Vagina (tissue), 2 donors: Measurements from ENCODE around the gene CR1.

Experiments used
- POLR2A ChIP-seq, 2 donors: fragments of 450-650 bp; IDR thresholded peaks; one replicate each; pipeline ENCODE4 v1.6.1; 2017; ENCODE audit warnings: antibody characterized with exemption in 2 of 2, mild to moderate bottlenecking in 2 of 2, moderate library complexity in 2 of 2
- TF ChIP-seq, protein P1 (sequence below), 3 experiments: fragments of 450-650 bp in 2 of 3; fragments of 200-600 bp in 1 of 3; sonication (generic) in 1 of 3; IDR thresholded peaks; one replicate each; pipeline ENCODE4 v1.5.1; 2017 to 2019; ENCODE audit warnings: antibody characterized with exemption in 3 of 3, mild to moderate bottlenecking in 2 of 3, moderate library complexity in 2 of 3

DNA sequence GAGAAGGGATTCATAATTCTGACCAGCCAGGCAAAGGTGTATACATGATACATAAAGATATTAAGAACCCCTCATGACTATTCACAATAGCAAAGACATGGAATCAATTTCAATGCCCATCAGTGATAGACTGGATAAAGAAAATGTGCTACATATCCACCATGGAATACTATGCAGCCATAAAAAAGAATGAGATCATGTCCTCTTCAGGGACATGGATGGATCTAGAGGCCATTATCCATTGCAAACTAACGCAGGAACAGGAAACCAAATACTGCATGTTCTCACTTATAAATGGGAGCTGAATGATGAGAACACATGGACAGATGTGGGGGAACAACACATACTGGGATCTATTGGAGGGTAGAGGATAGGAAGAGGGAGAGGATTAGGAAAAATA lies 170.4 kb downstream of the CR1 start:
- TF ChIP-seq POLR2A (IDR thresholded peaks at IDR 0.05), result no peak
- TF ChIP-seq, protein P1, sequence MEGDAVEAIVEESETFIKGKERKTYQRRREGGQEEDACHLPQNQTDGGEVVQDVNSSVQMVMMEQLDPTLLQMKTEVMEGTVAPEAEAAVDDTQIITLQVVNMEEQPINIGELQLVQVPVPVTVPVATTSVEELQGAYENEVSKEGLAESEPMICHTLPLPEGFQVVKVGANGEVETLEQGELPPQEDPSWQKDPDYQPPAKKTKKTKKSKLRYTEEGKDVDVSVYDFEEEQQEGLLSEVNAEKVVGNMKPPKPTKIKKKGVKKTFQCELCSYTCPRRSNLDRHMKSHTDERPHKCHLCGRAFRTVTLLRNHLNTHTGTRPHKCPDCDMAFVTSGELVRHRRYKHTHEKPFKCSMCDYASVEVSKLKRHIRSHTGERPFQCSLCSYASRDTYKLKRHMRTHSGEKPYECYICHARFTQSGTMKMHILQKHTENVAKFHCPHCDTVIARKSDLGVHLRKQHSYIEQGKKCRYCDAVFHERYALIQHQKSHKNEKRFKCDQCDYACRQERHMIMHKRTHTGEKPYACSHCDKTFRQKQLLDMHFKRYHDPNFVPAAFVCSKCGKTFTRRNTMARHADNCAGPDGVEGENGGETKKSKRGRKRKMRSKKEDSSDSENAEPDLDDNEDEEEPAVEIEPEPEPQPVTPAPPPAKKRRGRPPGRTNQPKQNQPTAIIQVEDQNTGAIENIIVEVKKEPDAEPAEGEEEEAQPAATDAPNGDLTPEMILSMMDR (IDR thresholded peaks at IDR 0.05), result no peak
